HEK293 (cell line): Measurements from ENCODE around the gene ITPR2.

Experiments
- REST ChIP-seq: fragments of 450-650 bp; formaldehyde crosslinking; IDR thresholded peaks from 2 replicates; pipeline ENCODE4 v1.5.1; 2016; ENCODE audit warnings: missing biosample characterization, missing genetic modification characterization
- SP2 ChIP-seq: fragments of 450-650 bp; formaldehyde crosslinking; IDR thresholded peaks from 2 replicates; pipeline ENCODE4 v1.5.1; 2016; ENCODE audit warnings: missing biosample characterization, missing genetic modification characterization
- YY1 ChIP-seq: fragments of 450-650 bp; formaldehyde crosslinking; IDR thresholded peaks from 2 replicates; pipeline ENCODE4 v1.5.1; 2018; ENCODE audit warnings: missing biosample characterization, missing genetic modification characterization
- ZBTB21 ChIP-seq: fragments of 450-650 bp; formaldehyde crosslinking; IDR thresholded peaks from 2 replicates; pipeline ENCODE4 v1.5.1; 2017; ENCODE audit warnings: missing biosample characterization, missing genetic modification characterization
- ZNF398 ChIP-seq: fragments of 450-650 bp; formaldehyde crosslinking; IDR thresholded peaks from 2 replicates; pipeline ENCODE4 v1.5.1; 2017; ENCODE audit warnings: missing biosample characterization, missing genetic modification characterization
- ZNF670 ChIP-seq: fragments of 450-650 bp; formaldehyde crosslinking; IDR thresholded peaks from 2 replicates; pipeline ENCODE4 v1.5.1; 2016; ENCODE audit warnings: missing biosample characterization, missing genetic modification characterization, low read depth
- ZNF707 ChIP-seq: fragments of 450-650 bp; formaldehyde crosslinking; IDR thresholded peaks from 2 replicates; pipeline ENCODE4 v1.5.1; 2016; ENCODE audit warnings: missing biosample characterization, missing genetic modification characterization
- ZNF785 ChIP-seq: fragments of 450-650 bp; formaldehyde crosslinking; IDR thresholded peaks from 2 replicates; pipeline ENCODE4 v1.5.1; 2016; ENCODE audit warnings: missing biosample characterization, missing genetic modification characterization
- TF ChIP-seq, protein P1 (sequence below): fragments of 450-650 bp; formaldehyde crosslinking; IDR thresholded peaks from 2 replicates; pipeline ENCODE4 v1.5.1; 2016; ENCODE audit warnings: missing biosample characterization, missing genetic modification characterization
- TF ChIP-seq, protein P2 (sequence below): fragments of 450-650 bp; formaldehyde crosslinking; IDR thresholded peaks from 2 replicates; pipeline ENCODE4 v1.5.1; 2016; ENCODE audit warnings: missing biosample characterization, missing genetic modification characterization

GRCh38 chr12:26606911-26607310, 226.1 kb downstream of the ITPR2 start:
- no peak for TF ChIP-seq SP2 (tag by site-specific recombination)
- no peak for TF ChIP-seq ZNF707 (tag by site-specific recombination)
- TF ChIP-seq, protein P1, sequence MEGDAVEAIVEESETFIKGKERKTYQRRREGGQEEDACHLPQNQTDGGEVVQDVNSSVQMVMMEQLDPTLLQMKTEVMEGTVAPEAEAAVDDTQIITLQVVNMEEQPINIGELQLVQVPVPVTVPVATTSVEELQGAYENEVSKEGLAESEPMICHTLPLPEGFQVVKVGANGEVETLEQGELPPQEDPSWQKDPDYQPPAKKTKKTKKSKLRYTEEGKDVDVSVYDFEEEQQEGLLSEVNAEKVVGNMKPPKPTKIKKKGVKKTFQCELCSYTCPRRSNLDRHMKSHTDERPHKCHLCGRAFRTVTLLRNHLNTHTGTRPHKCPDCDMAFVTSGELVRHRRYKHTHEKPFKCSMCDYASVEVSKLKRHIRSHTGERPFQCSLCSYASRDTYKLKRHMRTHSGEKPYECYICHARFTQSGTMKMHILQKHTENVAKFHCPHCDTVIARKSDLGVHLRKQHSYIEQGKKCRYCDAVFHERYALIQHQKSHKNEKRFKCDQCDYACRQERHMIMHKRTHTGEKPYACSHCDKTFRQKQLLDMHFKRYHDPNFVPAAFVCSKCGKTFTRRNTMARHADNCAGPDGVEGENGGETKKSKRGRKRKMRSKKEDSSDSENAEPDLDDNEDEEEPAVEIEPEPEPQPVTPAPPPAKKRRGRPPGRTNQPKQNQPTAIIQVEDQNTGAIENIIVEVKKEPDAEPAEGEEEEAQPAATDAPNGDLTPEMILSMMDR (tag by site-specific recombination) = no peak
- TF ChIP-seq, protein P2, sequence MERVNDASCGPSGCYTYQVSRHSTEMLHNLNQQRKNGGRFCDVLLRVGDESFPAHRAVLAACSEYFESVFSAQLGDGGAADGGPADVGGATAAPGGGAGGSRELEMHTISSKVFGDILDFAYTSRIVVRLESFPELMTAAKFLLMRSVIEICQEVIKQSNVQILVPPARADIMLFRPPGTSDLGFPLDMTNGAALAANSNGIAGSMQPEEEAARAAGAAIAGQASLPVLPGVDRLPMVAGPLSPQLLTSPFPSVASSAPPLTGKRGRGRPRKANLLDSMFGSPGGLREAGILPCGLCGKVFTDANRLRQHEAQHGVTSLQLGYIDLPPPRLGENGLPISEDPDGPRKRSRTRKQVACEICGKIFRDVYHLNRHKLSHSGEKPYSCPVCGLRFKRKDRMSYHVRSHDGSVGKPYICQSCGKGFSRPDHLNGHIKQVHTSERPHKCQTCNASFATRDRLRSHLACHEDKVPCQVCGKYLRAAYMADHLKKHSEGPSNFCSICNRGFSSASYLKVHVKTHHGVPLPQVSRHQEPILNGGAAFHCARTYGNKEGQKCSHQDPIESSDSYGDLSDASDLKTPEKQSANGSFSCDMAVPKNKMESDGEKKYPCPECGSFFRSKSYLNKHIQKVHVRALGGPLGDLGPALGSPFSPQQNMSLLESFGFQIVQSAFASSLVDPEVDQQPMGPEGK (tag by site-specific recombination) = no peak
- TF ChIP-seq ZNF398 (tag by site-specific recombination) = no peak
- TF ChIP-seq ZBTB21 (tag by site-specific recombination) = no peak
- no peak for TF ChIP-seq ZNF670 (tag by site-specific recombination)
- no peak for TF ChIP-seq ZNF785 (tag by site-specific recombination)
- TF ChIP-seq YY1 (tag by site-specific recombination) = no peak
- no peak for TF ChIP-seq REST (tag by site-specific recombination)
